Duodenal mucosa (tissue), 2 donors: ENCODE measurements around the gene CNPY2.
"Not testable (repeated sequence)": the region's sequence is repeated elsewhere in the genome, so short reads cannot be mapped to it uniquely, and the experiment has no call there.

Experiments
- H3K27ac ChIP-seq: one replicate; pipeline ENCODE4 v1.7.0; 2013; ENCODE audit warnings: low read depth, low read length
- H3K27me3 ChIP-seq, 2 donors: one replicate each; pipeline ENCODE4 v1.7.0; 2013; ENCODE audit warnings: low read length in 2 of 2, control low read depth in 1 of 2; ENCODE audit not compliant: insufficient read depth in 2 of 2, control insufficient read depth in 1 of 2
- H3K36me3 ChIP-seq, 2 donors: one replicate each; pipeline ENCODE4 v1.7.0; 2013; ENCODE audit warnings: low read length in 2 of 2, control low read depth in 1 of 2; ENCODE audit not compliant: insufficient read depth in 2 of 2, control insufficient read depth in 1 of 2
- H3K4me1 ChIP-seq, 2 donors: one replicate each; pipeline ENCODE4 v1.7.0; 2013; ENCODE audit warnings: low read length in 2 of 2, control low read depth in 1 of 2; ENCODE audit not compliant: insufficient read depth in 2 of 2, control insufficient read depth in 1 of 2
- H3K4me3 ChIP-seq, 2 donors: one replicate each; pipeline ENCODE4 v1.7.0; 2013; ENCODE audit warnings: low read length in 2 of 2, low read depth in 1 of 2
- H3K9ac ChIP-seq, 2 donors: one replicate each; pipeline ENCODE4 v1.7.0; 2013; ENCODE audit warnings: low read length in 2 of 2, low read depth in 1 of 2
- H3K9me3 ChIP-seq, 2 donors: one replicate each; pipeline ENCODE4 v1.7.0; 2013; ENCODE audit warnings: low read length in 2 of 2, control low read depth in 1 of 2; ENCODE audit not compliant: control insufficient read depth in 1 of 2

CNPY2 gene

GRCh38 chr12:56333679-56334489 is 18.1 kb upstream of the CNPY2 start, which contains the start of gene PAN2:
PAN2 (minus strand) TSS chr12:56334000; CDS start chr12:56333094, 906 bp downstream.
- Histone ChIP-seq H3K27ac (peak within 1 kb of the TSS; percentile 90), H3K4me1 (peaks cover 10 to 11% of the 10 kb centered on the region in 2 donors), H3K9ac (peak within 1 kb of the TSS; percentile 91 to 93), H3K4me3 (peak within 1 kb of the TSS; percentile 87 to 90), H3K27me3 (no peaks in the 10 kb centered on the region), H3K36me3 (no peaks in the 10 kb centered on the region), H3K9me3 (no peaks in the 10 kb centered on the region)

DNA sequence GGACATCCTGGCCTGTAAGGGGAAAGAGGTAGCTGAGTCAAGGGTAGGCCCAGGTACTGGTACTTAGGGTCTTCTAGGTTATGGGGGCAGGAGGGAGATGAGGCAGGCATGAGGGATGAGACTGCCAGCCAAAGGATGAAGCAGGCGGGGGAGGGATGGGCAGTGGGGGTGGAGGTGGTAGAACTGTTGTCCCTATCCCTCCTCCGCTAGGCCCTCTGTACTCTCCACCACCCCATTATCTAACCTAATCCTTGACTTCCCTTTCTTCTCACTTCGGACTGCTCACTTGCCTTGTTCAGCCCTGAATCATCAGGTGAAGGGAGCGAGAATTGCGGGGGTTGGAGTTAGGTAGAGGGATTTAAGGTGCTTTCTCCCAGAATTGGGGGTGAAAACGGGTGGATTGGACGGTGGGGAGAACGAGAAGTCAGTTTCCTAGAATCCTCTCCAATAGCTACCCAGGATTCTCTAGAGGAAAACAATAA is 17.4 kb upstream of the CNPY2 start:
- Histone ChIP-seq H3K27ac (peak overlapping the region; percentile 90), H3K4me3 (peak overlapping the region; percentile 87 to 90), H3K4me1 (peaks cover 8 to 11% of the 10 kb centered on the region in 2 donors), H3K36me3 (peaks cover 0 to under 1% of the 10 kb centered on the region in 2 donors), H3K9me3 (no peaks in the 10 kb centered on the region), H3K9ac (peak overlapping the region; percentile 91 to 93), H3K27me3 (no peaks in the 10 kb centered on the region)

DNA sequence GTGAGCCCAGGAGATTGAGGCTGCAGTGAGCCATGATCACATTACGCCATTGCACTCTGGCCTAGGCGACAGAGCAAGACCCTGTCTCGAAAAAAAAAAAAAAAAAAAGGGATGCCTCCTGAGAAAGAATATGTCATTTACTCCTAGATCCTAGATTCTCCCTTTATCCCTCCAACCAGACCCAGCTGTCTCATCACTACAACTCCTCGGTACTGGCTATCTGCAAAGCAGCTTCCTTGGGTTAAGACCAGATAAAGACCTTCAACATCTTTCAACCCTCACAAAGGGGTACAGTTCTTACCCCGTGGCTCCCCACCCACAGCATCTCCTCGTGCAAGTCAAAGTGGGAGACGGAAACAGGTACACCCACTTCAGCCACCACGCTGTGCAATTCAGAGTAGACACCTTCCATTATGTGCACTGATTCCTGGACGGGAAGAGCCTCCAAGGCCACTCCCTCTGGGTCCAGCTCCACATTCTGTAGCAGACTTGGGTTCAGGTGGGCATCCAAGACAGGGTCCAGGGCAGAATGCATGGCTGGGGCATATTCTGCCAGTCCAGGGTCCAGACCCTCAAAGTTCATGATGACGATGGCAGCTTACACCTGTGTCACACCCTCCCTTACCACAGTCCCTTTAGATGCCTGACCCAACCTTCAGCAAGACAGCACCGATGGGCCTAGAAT is 16.9 kb upstream of the CNPY2 start:
- H3K9ac ChIP-seq: peak overlapping the region; percentile 91 to 93
- no peaks in the 10 kb centered on the region for H3K9me3 ChIP-seq
- no peaks in the 10 kb centered on the region for H3K27me3 ChIP-seq
- H3K4me3 ChIP-seq: peak overlapping the region; percentile 87 to 90
- peaks cover 8 to 11% of the 10 kb centered on the region in 2 donors for H3K4me1 ChIP-seq
- peak overlapping the region; percentile 90 for H3K27ac ChIP-seq
- H3K36me3 ChIP-seq: peaks cover 2 to 6% of the 10 kb centered on the region in 2 donors

GRCh38 chr12:56330936-56331490 is 15.2 kb upstream of the CNPY2 start:
- H3K9ac ChIP-seq: no peak overlapping the region
- H3K4me3 ChIP-seq: no peak overlapping the region
- no peak overlapping the region for H3K27ac ChIP-seq
- H3K27me3 ChIP-seq: no peaks in the 10 kb centered on the region
- H3K4me1 ChIP-seq: peaks cover 8 to 11% of the 10 kb centered on the region in 2 donors
- peaks cover 18 to 23% of the 10 kb centered on the region in 2 donors for H3K36me3 ChIP-seq
- H3K9me3 ChIP-seq: no peaks in the 10 kb centered on the region

- Histone ChIP-seq H3K36me3 (peaks cover 46 to 66% of the 10 kb centered on the region in 2 donors), H3K27me3 (no peaks in the 10 kb centered on the region)
These were observed 10.7 kb upstream of the CNPY2 start for GRCh38 chr12:56326533-56326932.

GRCh38 chr12:56326126-56326525 is 10.3 kb upstream of the CNPY2 start:
- no peaks in the 10 kb centered on the region for H3K27me3 ChIP-seq
- H3K9ac ChIP-seq: no peak overlapping the region
- H3K27ac ChIP-seq: no peak overlapping the region
- no peaks in the 10 kb centered on the region for H3K9me3 ChIP-seq
- peaks cover 46 to 66% of the 10 kb centered on the region in 2 donors for H3K36me3 ChIP-seq
- H3K4me3 ChIP-seq: no peak overlapping the region
- no peaks in the 10 kb centered on the region for H3K4me1 ChIP-seq

More at GRCh38 chr12:56326533-56326932, 10.7 kb upstream of the CNPY2 start:
- Histone ChIP-seq H3K4me3 (no peak overlapping the region), H3K27ac (no peak overlapping the region), H3K9me3 (no peaks in the 10 kb centered on the region), H3K4me1 (no peaks in the 10 kb centered on the region), H3K9ac (no peak overlapping the region)

GRCh38 chr12:56324206-56324605 is 8.4 kb upstream of the CNPY2 start:
- no peak overlapping the region for H3K9ac ChIP-seq
- no peaks in the 10 kb centered on the region for H3K4me1 ChIP-seq
- no peak overlapping the region for H3K4me3 ChIP-seq
- H3K27ac ChIP-seq: no peak overlapping the region
- no peaks in the 10 kb centered on the region for H3K27me3 ChIP-seq
- H3K36me3 ChIP-seq: peaks cover 55 to 76% of the 10 kb centered on the region in 2 donors
- H3K9me3 ChIP-seq: no peaks in the 10 kb centered on the region

DNA sequence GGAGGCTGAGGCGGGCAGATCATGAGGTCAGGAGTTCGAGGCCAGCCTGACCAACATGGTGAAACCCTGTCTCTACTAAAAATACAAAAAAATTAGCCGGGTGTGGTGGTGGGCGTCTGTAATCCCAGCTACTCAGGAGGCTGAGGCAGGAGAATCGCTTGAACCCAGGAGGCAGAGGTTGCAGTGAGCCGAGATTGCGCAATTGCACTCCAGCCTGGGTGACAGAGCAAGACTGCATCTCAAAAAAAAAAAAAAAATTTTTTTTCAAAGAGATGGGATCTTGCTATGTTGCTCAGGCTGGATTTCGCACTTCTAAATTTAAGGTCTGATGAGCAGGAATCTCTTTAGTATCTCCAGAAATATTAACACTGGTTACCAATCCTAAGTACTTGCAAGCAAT is 5.8 kb upstream of the CNPY2 start:
- H3K4me3 ChIP-seq, H3K27me3 ChIP-seq, H3K27ac ChIP-seq, H3K9ac ChIP-seq, H3K9me3 ChIP-seq, H3K4me1 ChIP-seq: not testable (repeated sequence)
- H3K36me3 ChIP-seq: peaks cover 46 to 71% of the 10 kb centered on the region in 2 donors

DNA sequence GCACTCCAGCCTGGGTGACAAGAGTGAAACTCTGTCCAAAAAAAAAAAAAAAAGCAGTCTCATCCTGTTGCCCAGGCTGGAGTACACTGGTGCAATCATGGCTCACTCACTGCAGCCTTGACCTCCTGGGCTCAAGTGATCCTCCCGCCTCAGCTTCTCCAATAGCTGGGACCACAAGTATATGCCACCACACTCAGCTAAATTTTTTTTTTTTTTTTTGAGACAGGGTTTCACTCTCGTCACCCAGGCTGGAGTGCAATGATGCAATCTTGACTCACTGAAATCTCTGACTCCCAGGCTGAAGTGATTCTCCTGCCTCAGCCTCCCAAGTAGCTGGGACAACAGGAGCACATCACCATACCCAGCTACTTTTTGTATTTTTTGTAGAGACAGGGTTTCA is 5.2 kb upstream of the CNPY2 start:
- H3K9me3 ChIP-seq: no peaks in the 10 kb centered on the region
- no peak overlapping the region for H3K4me3 ChIP-seq
- H3K36me3 ChIP-seq: peaks cover 40 to 65% of the 10 kb centered on the region in 2 donors
- H3K4me1 ChIP-seq: peaks cover 0 to 7% of the 10 kb centered on the region in 2 donors
- H3K27ac ChIP-seq: no peak overlapping the region
- no peak overlapping the region for H3K9ac ChIP-seq
- no peaks in the 10 kb centered on the region for H3K27me3 ChIP-seq

DNA sequence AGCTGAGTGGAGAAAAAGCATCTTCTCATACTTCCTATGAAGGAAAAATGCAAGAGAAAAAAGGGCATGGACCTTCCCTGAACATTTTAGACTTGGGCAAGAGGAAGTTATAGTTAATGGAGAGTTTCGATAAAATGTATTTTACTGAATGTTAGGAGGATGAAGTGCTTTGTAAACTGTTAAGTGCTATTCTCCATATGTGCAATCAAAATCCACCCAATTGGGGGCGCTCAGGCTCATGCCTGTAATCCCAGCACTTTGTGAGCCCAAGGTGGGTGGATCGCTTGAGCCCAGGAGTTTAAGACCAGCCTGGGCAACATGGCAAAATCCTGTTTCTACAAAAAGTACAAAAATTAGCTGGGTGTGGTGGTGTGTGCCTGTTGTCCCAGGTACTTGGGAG is 1.9 kb upstream of the CNPY2 start:
- Histone ChIP-seq H3K36me3 (peaks cover 12 to 31% of the 10 kb centered on the region in 2 donors), H3K27me3 (no peaks in the 10 kb centered on the region), H3K27ac (no peak overlapping the region)

More for the DNA sequence above, 1.9 kb upstream of the CNPY2 start:
- Histone ChIP-seq H3K4me1 (peaks cover 10 to 19% of the 10 kb centered on the region in 2 donors), H3K9ac (no peak overlapping the region), H3K9me3 (no peaks in the 10 kb centered on the region), H3K4me3 (no peak overlapping the region)
